Trophoblast cell (in vitro differentiated cells and primary cell): ENCODE data around the gene MAPK1.
"Not testable (repeated sequence)": the region's sequence is repeated elsewhere in the genome, so short reads cannot be mapped to it uniquely, and the experiment has no call there.

Experiments used
- DNase-seq, 2 donors: peaks; one replicate each; pipeline ENCODE4 v3.0.0-alpha.2; 2016
- H2AFZ ChIP-seq: 2 replicates; pipeline ENCODE4 v1.6.1; 2013; ENCODE audit warnings: low read length, moderate library complexity, mild to moderate bottlenecking; ENCODE audit not compliant: insufficient read depth, poor library complexity
- H2AK5ac ChIP-seq: 2 replicates; pipeline ENCODE4 v1.6.1; 2013; ENCODE audit warnings: mild to moderate bottlenecking, low read length
- H2BK120ac ChIP-seq: 2 replicates; pipeline ENCODE4 v1.6.1; 2013; ENCODE audit warnings: low read length, mild to moderate bottlenecking, moderate library complexity; ENCODE audit not compliant: insufficient read depth, poor library complexity
- H2BK12ac ChIP-seq: 2 replicates; pipeline ENCODE4 v1.6.1; 2013; ENCODE audit warnings: mild to moderate bottlenecking, low read length, moderate library complexity
- H2BK5ac ChIP-seq: 2 replicates; pipeline ENCODE4 v1.6.1; 2013; ENCODE audit warnings: low read length, low read depth, moderate library complexity, mild to moderate bottlenecking; ENCODE audit not compliant: poor library complexity
- H3K14ac ChIP-seq: 2 replicates; pipeline ENCODE4 v1.6.1; 2013; ENCODE audit warnings: mild to moderate bottlenecking, low read length
- H3K18ac ChIP-seq: 2 replicates; pipeline ENCODE4 v1.6.1; 2013; ENCODE audit warnings: mild to moderate bottlenecking, low read length
- H3K23ac ChIP-seq: 2 replicates; pipeline ENCODE4 v1.6.1; 2013; ENCODE audit warnings: low read length
- H3K27ac ChIP-seq: 2 replicates; pipeline ENCODE4 v1.5.1; 2013; ENCODE audit warnings: low read depth, mild to moderate bottlenecking, inconsistent platforms, low read length, moderate library complexity
- H3K27me3 ChIP-seq: 2 replicates; pipeline ENCODE4 v1.6.1; 2013; ENCODE audit warnings: inconsistent platforms, mild to moderate bottlenecking, low read length, moderate library complexity; ENCODE audit not compliant: insufficient read depth
- H3K36me3 ChIP-seq, 2 experiments: 1 replicate in 1 of 2; 2 replicates in 1 of 2; pipeline ENCODE4 v1.6.1; 2013; ENCODE audit warnings: low read length in 2 of 2, mild to moderate bottlenecking in 2 of 2, moderate library complexity in 1 of 2; ENCODE audit not compliant: insufficient read depth in 2 of 2, control insufficient read depth in 1 of 2
- H3K4ac ChIP-seq: 2 replicates; pipeline ENCODE4 v1.6.1; 2013; ENCODE audit warnings: low read depth, mild to moderate bottlenecking, low read length, moderate library complexity
- H3K4me1 ChIP-seq, 2 experiments: 1 replicate in 1 of 2; 2 replicates in 1 of 2; pipeline ENCODE4 v1.6.1; 2013; ENCODE audit warnings: low read length in 2 of 2, mild to moderate bottlenecking in 2 of 2, moderate library complexity in 1 of 2; ENCODE audit not compliant: insufficient read depth in 2 of 2, control insufficient read depth in 1 of 2
- H3K4me2 ChIP-seq: 2 replicates; pipeline ENCODE4 v1.6.1; 2013; ENCODE audit warnings: inconsistent platforms, mild to moderate bottlenecking, low read length, moderate library complexity
- H3K4me3 ChIP-seq: 2 replicates; pipeline ENCODE4 v1.5.1; 2013; ENCODE audit warnings: mild to moderate bottlenecking, low read depth, low read length, inconsistent platforms
- H3K79me1 ChIP-seq: one replicate; pipeline ENCODE4 v1.6.1; 2013; ENCODE audit warnings: low read length
- H3K79me2 ChIP-seq: 2 replicates; pipeline ENCODE4 v1.6.1; 2013; ENCODE audit warnings: low read length, mild to moderate bottlenecking; ENCODE audit not compliant: control insufficient read depth, insufficient read depth, poor library complexity
- H3K9ac ChIP-seq: 2 replicates; pipeline ENCODE4 v1.6.1; 2013; ENCODE audit warnings: mild to moderate bottlenecking, low read length
- H3K9me3 ChIP-seq: 2 replicates; pipeline ENCODE4 v1.6.1; 2013; ENCODE audit warnings: low read depth, mild to moderate bottlenecking, control low read depth, inconsistent platforms, low read length; ENCODE audit not compliant: insufficient read depth
- H4K12ac ChIP-seq: 2 replicates; pipeline ENCODE4 v1.6.1; 2013; ENCODE audit warnings: low read depth, mild to moderate bottlenecking, low read length, moderate library complexity
- H4K8ac ChIP-seq: 2 replicates; pipeline ENCODE4 v1.6.1; 2013; ENCODE audit warnings: low read depth, mild to moderate bottlenecking, low read length, moderate library complexity
- H4K91ac ChIP-seq: one replicate; pipeline ENCODE4 v1.6.1; 2013; ENCODE audit warnings: low read depth, mild to moderate bottlenecking, low read length, moderate library complexity
- WGBS: extraction: QIAGEN DNeasy Blood & Tissue Kit; methylation state at CpG from one replicate; pipeline ENCODE4 v1.1.7; 2013; ENCODE audit warnings: missing lambda C conversion rate; ENCODE audit not compliant: insufficient read length, insufficient coverage; ENCODE audit errors: extremely low coverage; 5-methylcytosine and 5-hydroxymethylcytosine counted together

MAPK1 gene

DNA sequence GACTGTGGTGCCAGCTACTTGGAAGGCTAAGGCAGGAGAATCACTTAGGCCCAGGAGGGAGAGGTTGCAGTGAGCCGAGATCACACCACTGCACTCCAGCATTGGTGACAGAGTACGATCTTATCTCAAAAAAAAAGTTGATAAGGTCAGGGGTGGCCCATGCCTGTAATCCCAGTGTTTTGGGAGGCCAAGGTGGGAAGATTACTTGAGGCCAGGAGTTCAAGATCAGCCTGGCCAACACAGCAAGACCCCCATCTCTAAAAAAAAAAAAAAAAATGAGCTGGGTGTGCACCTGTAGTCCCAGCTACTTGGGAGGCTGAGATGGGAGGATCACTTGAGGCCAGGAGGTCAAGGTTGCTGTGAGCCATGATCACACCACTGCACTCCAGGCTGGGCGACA lies 138.3 kb downstream of the MAPK1 start:
- H3K18ac ChIP-seq, H3K4me1 ChIP-seq, H4K8ac ChIP-seq, H2BK120ac ChIP-seq, H3K23ac ChIP-seq, H3K9me3 ChIP-seq, H2BK12ac ChIP-seq, H3K79me1 ChIP-seq, H2BK5ac ChIP-seq, H3K4ac ChIP-seq, H3K4me3 ChIP-seq, H3K27me3 ChIP-seq, H3K79me2 ChIP-seq, H4K91ac ChIP-seq, H2AFZ ChIP-seq, H3K36me3 ChIP-seq, H4K12ac ChIP-seq, H2AK5ac ChIP-seq, H3K14ac ChIP-seq, DNase-seq, H3K4me2 ChIP-seq, H3K27ac ChIP-seq, H3K9ac ChIP-seq: not testable (repeated sequence)
- WGBS: no CpG with 5 or more reads among the region's 3 CpGs

GRCh38 chr22:21728270-21728669 lies 139.2 kb downstream of the MAPK1 start:
- no peaks in the 10 kb centered on the region for H3K4me1 ChIP-seq
- no peak overlapping the region for H3K4ac ChIP-seq
- H2AK5ac ChIP-seq: no peak overlapping the region
- no peak overlapping the region for H2BK120ac ChIP-seq
- no peak overlapping the region for H3K4me2 ChIP-seq
- no peak overlapping the region for H3K4me3 ChIP-seq
- no peaks in the 10 kb centered on the region for H3K9me3 ChIP-seq
- H3K36me3 ChIP-seq: no peaks in the 10 kb centered on the region
- no peak overlapping the region for H4K12ac ChIP-seq
- H2BK5ac ChIP-seq: no peak overlapping the region
- no peak overlapping the region for H3K23ac ChIP-seq
- no peak overlapping the region for H4K8ac ChIP-seq
- no peak overlapping the region for H2AFZ ChIP-seq
- no peaks in the 10 kb centered on the region for H3K79me1 ChIP-seq
- no peak for DNase-seq
- H3K27ac ChIP-seq: no peak overlapping the region
- WGBS: no CpG with 5 or more reads among the region's 12 CpGs
- no peak overlapping the region for H2BK12ac ChIP-seq
- H3K14ac ChIP-seq: no peak overlapping the region
- no peaks in the 10 kb centered on the region for H3K79me2 ChIP-seq
- H3K27me3 ChIP-seq: no peaks in the 10 kb centered on the region
- no peak overlapping the region for H4K91ac ChIP-seq
- H3K9ac ChIP-seq: no peak overlapping the region
- no peak overlapping the region for H3K18ac ChIP-seq

DNA sequence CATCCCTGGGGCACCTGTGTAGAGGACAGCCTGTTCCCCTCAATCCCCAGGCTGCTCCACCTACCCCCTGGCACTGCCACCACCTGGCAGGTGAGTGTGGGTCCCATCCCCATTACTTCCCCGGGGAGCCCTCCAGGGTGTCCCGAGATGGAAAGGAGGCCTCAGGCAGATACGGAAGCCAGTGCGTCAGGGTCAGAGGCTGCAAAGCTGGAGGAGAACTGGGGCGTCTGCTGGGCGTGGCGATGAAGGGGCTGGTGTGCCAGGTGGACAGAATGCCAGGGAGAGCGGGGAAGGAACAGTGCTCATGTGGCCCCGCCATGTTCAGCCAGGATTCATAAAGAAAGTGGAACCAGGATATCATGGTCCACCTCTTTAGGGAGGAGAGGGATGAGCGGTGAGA lies 139.7 kb downstream of the MAPK1 start:
- no peak overlapping the region for H3K14ac ChIP-seq
- no peak overlapping the region for H3K4me2 ChIP-seq
- H3K79me2 ChIP-seq: no peaks in the 10 kb centered on the region
- no peak overlapping the region for H2BK120ac ChIP-seq
- DNase-seq: no peak
- H2BK5ac ChIP-seq: no peak overlapping the region
- no peaks in the 10 kb centered on the region for H3K9me3 ChIP-seq
- no peak overlapping the region for H4K12ac ChIP-seq
- H3K4me3 ChIP-seq: no peak overlapping the region
- H3K18ac ChIP-seq: no peak overlapping the region
- no peak overlapping the region for H4K91ac ChIP-seq
- no peak overlapping the region for H2AFZ ChIP-seq
- no peaks in the 10 kb centered on the region for H3K79me1 ChIP-seq
- H3K23ac ChIP-seq: no peak overlapping the region
- no peak overlapping the region for H2BK12ac ChIP-seq
- no peaks in the 10 kb centered on the region for H3K36me3 ChIP-seq
- H3K27me3 ChIP-seq: no peaks in the 10 kb centered on the region
- no peak overlapping the region for H2AK5ac ChIP-seq
- no CpG with 5 or more reads among the region's 10 CpGs for WGBS
- no peak overlapping the region for H3K27ac ChIP-seq
- no peak overlapping the region for H4K8ac ChIP-seq
- H3K4me1 ChIP-seq: no peaks in the 10 kb centered on the region
- no peak overlapping the region for H3K9ac ChIP-seq
- H3K4ac ChIP-seq: no peak overlapping the region

DNA sequence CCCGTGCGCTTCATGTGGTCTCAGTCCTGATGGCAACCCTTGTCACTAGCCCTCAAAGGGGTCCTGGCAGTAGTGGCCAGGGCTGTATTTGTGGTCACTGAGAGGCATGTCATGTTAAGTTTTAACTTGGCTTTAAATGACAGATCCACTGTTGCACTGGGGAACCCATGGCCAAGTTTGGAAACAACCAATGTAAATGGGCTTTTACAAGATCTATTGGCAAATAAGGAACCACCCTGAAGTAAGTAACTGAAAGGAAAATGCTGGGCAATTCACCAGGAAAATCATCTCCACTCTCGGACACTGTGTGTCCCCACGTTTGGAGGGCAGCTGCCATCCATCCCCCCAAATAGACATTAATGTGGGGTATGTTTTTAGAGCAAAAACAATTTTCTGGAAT lies 140.3 kb downstream of the MAPK1 start:
- H3K27ac ChIP-seq: no peak overlapping the region
- H2BK5ac ChIP-seq: no peak overlapping the region
- H2BK12ac ChIP-seq: no peak overlapping the region
- H3K27me3 ChIP-seq: no peaks in the 10 kb centered on the region
- no peaks in the 10 kb centered on the region for H3K79me2 ChIP-seq
- no peak overlapping the region for H4K91ac ChIP-seq
- H2BK120ac ChIP-seq: no peak overlapping the region
- no peak overlapping the region for H2AFZ ChIP-seq
- no peak overlapping the region for H4K12ac ChIP-seq
- no peaks in the 10 kb centered on the region for H3K9me3 ChIP-seq
- no peak overlapping the region for H3K9ac ChIP-seq
- H3K14ac ChIP-seq: no peak overlapping the region
- no peak overlapping the region for H2AK5ac ChIP-seq
- WGBS: no CpG with 5 or more reads among the region's 4 CpGs
- no peaks in the 10 kb centered on the region for H3K36me3 ChIP-seq
- H4K8ac ChIP-seq: no peak overlapping the region
- DNase-seq: no peak
- H3K4ac ChIP-seq: no peak overlapping the region
- H3K18ac ChIP-seq: no peak overlapping the region
- H3K4me3 ChIP-seq: no peak overlapping the region
- H3K4me1 ChIP-seq: no peaks in the 10 kb centered on the region
- H3K23ac ChIP-seq: no peak overlapping the region
- no peaks in the 10 kb centered on the region for H3K79me1 ChIP-seq
- H3K4me2 ChIP-seq: no peak overlapping the region
